ENCODE results near the gene TTLL13. TPM values are rescaled to one million over a fixed set of nuclear protein-coding genes. Genes with fewer than 3 reads are reported as not detected.
A peak's percentile ranks its signal among the peaks of the same experiment; 100 is the strongest.

TTLL13 gene
- total RNA-seq, 4 donors from 2014 or later: not detected

- intact Hi-C loops (cut with DNase I): no loop called here
- Histone ChIP-seq H3K4me3 (no peak overlapping the region), H3K27ac (peak overlapping the region in 3 of 4 donors; percentile 93 to 96 (median 95)), H3K36me3 (peaks cover 10 to 57% (median 13%) of the 10 kb centered on the region in 3 donors), H3K27me3 (no peaks in the 10 kb centered on the region), H3K9me3 (no peaks in the 10 kb centered on the region), H3K4me1 (peaks cover 46 to 100% (median 54%) of the 10 kb centered on the region in 3 donors)
- TF ChIP-seq CTCF (IDR thresholded peaks at IDR 0.05) (peak in 2 of 6 experiments; percentile 30 to 44), POLR2A (IDR thresholded peaks at IDR 0.05) (no peak)
- DNase-seq: no peak
- 47 to 56% methylated on average over 8 of the region's 8 CpGs for WGBS, 2 donors
Observed at GRCh38 chr15:90214553-90215196, 34.7 kb upstream of the TTLL13 start.

- 46 to 47% methylated on average over 3 to 8 of the region's 9 CpGs for WGBS, 2 donors
- Histone ChIP-seq H3K36me3 (peaks cover 11 to 76% (median 13%) of the 10 kb centered on the region in 3 donors), H3K4me1 (peaks cover 30 to 88% (median 34%) of the 10 kb centered on the region in 3 donors), H3K27me3 (no peaks in the 10 kb centered on the region), H3K4me3 (no peak overlapping the region), H3K9me3 (no peaks in the 10 kb centered on the region), H3K27ac (peak overlapping the region; percentile 50 to 96 (median 76))
- DNase-seq: no peak
- intact Hi-C loops (cut with DNase I): no loop called here
- TF ChIP-seq POLR2A (IDR thresholded peaks at IDR 0.05) (no peak), CTCF (IDR thresholded peaks at IDR 0.05) (no peak)
Observed at GRCh38 chr15:90217671-90218394, 31.5 kb upstream of the TTLL13 start.

GRCh38 chr15:90219421-90220141 lies 29.8 kb upstream of the TTLL13 start:
- H3K9me3 ChIP-seq: no peaks in the 10 kb centered on the region
- no peak overlapping the region for H3K4me3 ChIP-seq
- DNase-seq: no peak
- TF ChIP-seq CTCF (IDR thresholded peaks at IDR 0.05) (peak; percentile 42 to 66 (median 61)), POLR2A (IDR thresholded peaks at IDR 0.05) (no peak)
- peak overlapping the region in 3 of 4 donors; percentile 44 to 96 (median 93) for H3K27ac ChIP-seq
- WGBS, 2 donors: 56 to 71% methylated on average over 12 to 15 of the region's 17 CpGs
- peaks cover 20 to 81% (median 22%) of the 10 kb centered on the region in 3 donors for H3K4me1 ChIP-seq
- peaks cover 28 to 94% (median 30%) of the 10 kb centered on the region in 3 donors for H3K36me3 ChIP-seq
- intact Hi-C loops (cut with DNase I): no loop called here
- no peaks in the 10 kb centered on the region for H3K27me3 ChIP-seq

GRCh38 chr15:90221246-90221900 lies 28.0 kb upstream of the TTLL13 start:
- peak overlapping the region; percentile 71 to 83 (median 74) for H3K27ac ChIP-seq
- H3K36me3 ChIP-seq: peaks cover 42 to 100% (median 46%) of the 10 kb centered on the region in 3 donors
- TF ChIP-seq POLR2A (IDR thresholded peaks at IDR 0.05): no peak
- peak; percentile 25 to 67 (median 62) for TF ChIP-seq CTCF (IDR thresholded peaks at IDR 0.05)
- H3K27me3 ChIP-seq: no peaks in the 10 kb centered on the region
- intact Hi-C loops (cut with DNase I): no loop called here
- no peak for DNase-seq
- 40 to 48% methylated on average over 2 to 14 of the region's 14 CpGs for WGBS, 2 donors
- H3K4me1 ChIP-seq: peaks cover 19 to 68% (median 20%) of the 10 kb centered on the region in 3 donors
- no peaks in the 10 kb centered on the region for H3K9me3 ChIP-seq
- H3K4me3 ChIP-seq: no peak overlapping the region
